HG03196 (cell line): ENCODE measurements around the gene FXYD5.

Source experiments
- ATAC-seq: cut with Tn5 transposase; IDR thresholded peaks from one replicate; pipeline ENCODE4 v1.9.1; 2021; ENCODE audit not compliant: unreplicated experiment

Gene FXYD5

DNA sequence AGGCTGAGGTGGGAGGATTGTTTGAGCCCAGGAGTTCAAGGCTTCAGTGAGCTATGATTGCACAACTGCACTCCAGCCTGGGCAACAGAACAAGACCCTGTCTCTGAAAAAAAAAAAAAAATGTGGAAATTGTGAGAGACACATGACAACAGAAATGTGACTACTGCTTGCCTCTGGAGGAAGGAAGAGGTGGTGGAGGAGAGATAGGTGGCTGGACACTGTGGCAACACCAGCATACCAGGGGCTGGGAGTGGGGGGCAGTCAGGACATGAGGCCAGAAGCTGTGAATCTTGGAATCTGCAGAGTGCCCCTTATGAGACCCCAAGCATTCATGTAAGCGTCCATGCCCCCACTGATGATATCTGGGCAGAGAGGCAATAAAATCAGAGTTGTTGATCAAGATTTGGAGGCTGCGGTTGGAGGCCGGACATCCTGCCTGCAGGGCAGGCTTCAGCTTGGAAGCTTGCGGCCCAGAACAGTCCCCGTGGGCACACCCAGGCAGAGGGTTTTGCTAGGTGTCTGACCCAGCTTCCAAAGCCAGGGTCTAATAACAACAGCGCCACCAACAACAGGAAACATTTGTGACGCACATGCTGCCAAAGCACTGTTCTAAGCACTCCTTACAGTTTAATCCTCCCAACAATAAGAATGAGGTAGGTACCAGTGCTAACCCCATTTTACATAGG is 57.2 kb downstream of the FXYD5 start:
- no peak for ATAC-seq

- ATAC-seq = no peak
Observed at GRCh38 chr19:35212241-35212640, 57.7 kb downstream of the FXYD5 start.

DNA sequence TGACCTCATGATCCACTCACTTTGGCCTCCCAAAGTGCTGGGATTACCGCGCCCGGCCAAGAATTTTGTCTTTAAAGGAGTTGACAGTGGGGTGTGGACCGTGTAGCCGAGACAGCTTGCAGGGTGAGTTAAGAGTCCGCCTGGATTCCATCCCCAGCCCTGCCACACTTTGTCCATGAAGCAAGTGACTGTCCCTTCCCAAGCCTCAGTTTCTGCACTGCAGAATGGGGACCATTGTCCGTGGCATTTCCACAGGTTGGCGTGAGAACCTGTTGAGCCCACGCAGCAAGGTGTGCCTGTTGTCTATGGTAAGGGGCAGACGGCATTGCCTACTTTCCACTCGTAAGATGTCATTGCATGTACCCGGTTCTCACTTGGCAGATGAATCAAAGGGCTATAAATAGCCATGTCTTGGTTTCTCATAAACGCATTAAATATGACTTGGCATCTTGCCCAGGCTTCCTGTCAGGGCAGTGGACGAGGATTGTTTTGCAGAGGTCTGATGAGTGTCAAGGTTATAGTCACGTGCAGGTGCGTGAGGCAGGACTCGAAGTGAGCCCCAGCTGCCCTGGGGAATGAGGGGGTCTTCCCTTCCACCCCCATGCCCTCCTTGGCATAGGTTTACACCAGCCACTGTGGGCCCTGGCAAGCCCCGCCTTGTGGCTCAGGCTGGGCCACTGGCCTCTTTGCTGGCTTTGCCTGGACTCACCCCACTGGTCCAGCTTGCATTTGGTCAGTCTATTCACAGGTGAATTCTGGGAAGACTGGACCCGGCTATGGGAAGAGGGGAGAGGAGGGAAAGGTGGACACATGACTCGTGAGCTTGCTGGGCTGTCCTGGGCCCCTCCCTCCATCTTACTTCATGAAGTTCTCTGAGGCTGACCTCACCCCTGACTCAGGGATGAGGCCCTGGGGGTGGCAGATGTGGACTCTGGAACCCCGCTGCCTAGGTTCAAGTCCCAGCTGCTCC is 59.4 kb downstream of the FXYD5 start:
- ATAC-seq = peak; percentile 60

- ATAC-seq = no peak
Observed at GRCh38 chr19:35214766-35215422, 60.4 kb downstream of the FXYD5 start.

DNA sequence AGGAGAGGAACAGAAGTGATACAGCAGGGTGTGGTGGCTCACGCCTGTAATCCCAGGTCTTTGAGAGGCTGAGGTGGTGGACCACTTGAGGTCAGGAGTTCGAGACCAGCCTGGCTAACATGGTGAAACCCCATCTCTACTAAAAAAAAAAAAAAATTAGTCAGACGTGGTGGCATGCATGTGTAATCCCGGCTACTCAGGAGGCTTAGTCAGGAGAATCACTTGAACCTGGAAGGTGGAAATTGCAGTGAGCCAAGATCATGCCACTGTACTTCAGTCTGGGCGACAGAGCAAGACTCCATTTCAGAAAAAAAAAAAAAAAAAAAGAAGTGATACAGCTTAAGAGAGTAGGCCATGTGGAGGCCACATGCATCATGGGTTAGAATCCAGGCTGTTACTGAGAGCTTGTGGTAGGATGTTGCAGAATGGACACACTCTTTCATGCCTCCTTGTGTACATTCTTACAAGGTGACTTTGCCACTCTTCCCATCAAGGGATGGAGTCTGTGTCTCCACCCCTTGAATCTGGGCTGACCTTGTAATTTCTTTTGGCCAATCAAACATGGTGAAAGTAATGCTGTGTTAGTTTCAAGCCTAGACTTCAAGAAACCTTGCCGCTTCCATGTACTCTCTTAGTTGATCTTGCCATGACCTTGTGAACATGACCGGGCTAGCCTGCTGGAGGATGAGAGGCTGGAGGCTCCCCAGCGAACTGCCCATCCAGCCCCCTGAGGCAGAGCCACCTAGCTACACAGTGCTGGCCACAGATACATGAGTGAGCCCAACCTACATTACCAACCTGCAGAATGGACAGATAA is 61.7 kb downstream of the FXYD5 start:
- ATAC-seq = no peak

GRCh38 chr19:35216833-35217648 is 62.5 kb downstream of the FXYD5 start:
- ATAC-seq = no peak

DNA sequence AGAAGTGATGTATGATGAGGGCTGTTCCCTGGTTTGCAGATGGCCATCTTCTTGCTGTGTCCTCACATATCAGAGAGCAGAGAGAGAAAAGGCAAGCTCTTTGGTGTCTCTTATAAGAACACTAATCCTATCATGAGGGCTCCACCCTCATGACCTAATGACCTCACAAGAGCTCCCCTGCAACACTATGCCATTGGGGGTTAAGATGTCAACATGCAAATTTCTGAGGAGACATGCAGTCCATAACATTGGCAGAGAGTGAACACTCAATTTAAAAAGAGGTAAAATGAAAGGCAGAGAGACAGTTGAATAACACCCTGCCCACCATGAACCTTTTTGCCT is 63.1 kb downstream of the FXYD5 start:
- no peak for ATAC-seq

- no peak for ATAC-seq
Observed at GRCh38 chr19:35219008-35219407, 64.5 kb downstream of the FXYD5 start.
